ENCODE data around the gene ADCY5.
"Not testable (repeated sequence)": the region's sequence is repeated elsewhere in the genome, so short reads cannot be mapped to it uniquely, and the experiment has no call there.

ADCY5 gene

DNA sequence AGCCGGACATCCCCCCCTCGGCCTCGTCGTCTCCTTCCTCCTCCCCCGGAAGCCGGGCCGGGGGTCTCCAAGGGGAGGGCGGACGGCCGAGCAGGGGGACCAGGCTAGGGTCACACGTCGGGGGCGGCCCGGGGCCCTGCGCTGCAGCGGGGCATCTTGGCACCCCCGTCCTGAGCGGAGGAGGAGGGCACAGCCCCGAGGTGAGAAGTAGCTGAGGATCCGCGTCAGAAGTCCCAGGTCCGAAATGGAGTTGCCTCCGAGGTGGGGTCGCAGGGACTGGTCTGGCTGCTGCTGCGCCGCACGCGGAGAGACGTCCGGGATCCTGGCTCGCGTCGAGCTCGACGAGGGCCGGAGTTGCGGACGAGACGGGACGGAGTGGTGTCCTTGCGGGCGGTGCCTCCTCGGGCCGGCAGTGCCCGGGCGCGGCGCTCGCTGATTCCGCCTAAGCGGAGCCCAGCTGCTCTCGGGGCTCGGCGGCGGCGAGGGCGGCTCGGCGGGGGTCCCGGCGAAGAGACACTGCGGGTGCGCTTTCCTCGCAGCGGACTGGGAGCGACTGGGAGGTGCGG is at the start of gene ADCY5:
Gene ADCY5 (minus strand): TSS at position 555 of the 566 bp plus-strand sequence. CDS start 545 bp downstream, at position 10.
- ChIA-PET CTCF (interaction anchor here (0.7 to 2.8 kb wide), 9 partner anchors 9 to 113 kb away, joined by 3 to 11 read pairs (median 5); no protein-coding TSS in a partner anchor), POLR2A (no interaction called here)
- peak within 1 kb of the TSS; percentile 58 for H3K4me3 ChIP-seq (ENCODE audit: low read depth, low read length)
- DNase-seq (ENCODE audit: low read depth, low spot score), result no peak
- TF ChIP-seq, protein P1, sequence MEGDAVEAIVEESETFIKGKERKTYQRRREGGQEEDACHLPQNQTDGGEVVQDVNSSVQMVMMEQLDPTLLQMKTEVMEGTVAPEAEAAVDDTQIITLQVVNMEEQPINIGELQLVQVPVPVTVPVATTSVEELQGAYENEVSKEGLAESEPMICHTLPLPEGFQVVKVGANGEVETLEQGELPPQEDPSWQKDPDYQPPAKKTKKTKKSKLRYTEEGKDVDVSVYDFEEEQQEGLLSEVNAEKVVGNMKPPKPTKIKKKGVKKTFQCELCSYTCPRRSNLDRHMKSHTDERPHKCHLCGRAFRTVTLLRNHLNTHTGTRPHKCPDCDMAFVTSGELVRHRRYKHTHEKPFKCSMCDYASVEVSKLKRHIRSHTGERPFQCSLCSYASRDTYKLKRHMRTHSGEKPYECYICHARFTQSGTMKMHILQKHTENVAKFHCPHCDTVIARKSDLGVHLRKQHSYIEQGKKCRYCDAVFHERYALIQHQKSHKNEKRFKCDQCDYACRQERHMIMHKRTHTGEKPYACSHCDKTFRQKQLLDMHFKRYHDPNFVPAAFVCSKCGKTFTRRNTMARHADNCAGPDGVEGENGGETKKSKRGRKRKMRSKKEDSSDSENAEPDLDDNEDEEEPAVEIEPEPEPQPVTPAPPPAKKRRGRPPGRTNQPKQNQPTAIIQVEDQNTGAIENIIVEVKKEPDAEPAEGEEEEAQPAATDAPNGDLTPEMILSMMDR (IDR thresholded peaks at IDR 0.05; ENCODE audit: insufficient read depth, low read length, missing control alignments), result no peak

DNA sequence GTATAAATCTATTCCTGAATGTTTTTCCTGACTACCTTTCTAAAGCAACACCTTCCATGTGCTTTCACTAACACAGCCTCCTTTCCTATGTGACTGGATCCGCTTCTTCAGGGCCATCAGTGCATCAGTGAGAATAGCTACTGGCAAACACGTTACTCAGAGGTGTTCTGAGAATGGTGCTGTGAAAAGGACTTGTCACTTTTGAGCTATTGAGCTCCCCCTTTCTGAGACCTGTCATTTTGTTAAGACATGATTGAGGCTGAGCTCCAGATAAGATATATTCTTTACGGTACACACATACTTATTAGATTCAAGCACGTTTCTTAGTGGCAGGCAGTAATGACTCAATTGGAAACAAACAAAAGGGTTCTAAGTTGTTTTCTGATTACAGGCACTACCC is 45.0 kb upstream of the ADCY5 start:
- DNase-seq (ENCODE audit: low read depth, low spot score), result no peak
- CTCF ChIA-PET, result interaction anchor here (0.6 to 2.9 kb wide), 4 partner anchors 12 to 164 kb away, joined by 3 to 15 read pairs (median 5); no protein-coding TSS in a partner anchor
- POLR2A ChIA-PET, result no interaction called here
- no peak overlapping the region for H3K4me3 ChIP-seq (ENCODE audit: low read depth, low read length)
- TF ChIP-seq, protein P1 (IDR thresholded peaks at IDR 0.05; ENCODE audit: insufficient read depth, low read length, missing control alignments), result no peak

DNA sequence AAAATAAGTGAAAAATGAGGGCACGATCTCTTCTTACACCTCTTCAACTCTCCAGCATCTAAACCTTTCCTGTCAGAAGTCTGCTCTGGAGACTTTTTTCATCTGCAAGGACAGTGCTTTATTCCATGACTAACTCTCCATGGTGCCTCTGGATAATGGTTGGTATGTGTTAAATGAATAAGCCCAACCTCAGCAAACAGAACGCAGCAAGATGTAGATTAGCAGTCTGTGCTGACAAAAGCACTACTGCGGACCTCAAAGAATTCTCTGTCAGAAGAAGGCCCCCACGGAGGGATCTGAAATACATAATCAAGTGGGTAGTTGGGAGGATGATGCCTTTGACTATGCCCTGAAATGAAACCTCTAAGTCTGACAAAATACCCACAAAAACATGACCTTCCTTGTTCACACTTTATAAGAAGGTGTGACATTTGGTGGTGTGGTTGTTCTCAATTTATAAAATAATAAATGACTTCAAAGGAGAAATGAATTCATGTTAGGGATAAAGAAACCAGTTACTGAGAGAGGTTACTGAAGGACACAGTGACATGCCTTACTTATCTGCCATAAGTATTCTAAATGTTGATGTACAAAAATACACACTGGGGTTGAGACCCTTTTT is 43.2 kb upstream of the ADCY5 start:
- H3K4me3 ChIP-seq (ENCODE audit: low read depth, low read length), result no peak overlapping the region
- DNase-seq (ENCODE audit: low read depth, low spot score), result no peak
- POLR2A ChIA-PET, result no interaction called here
- CTCF ChIA-PET, result interaction anchor here (1.1 to 2.9 kb wide), 4 partner anchors 8 to 206 kb away, joined by 3 to 15 read pairs (median 4); no protein-coding TSS in a partner anchor
- TF ChIP-seq, protein P1 (IDR thresholded peaks at IDR 0.05; ENCODE audit: insufficient read depth, low read length, missing control alignments), result no peak

DNA sequence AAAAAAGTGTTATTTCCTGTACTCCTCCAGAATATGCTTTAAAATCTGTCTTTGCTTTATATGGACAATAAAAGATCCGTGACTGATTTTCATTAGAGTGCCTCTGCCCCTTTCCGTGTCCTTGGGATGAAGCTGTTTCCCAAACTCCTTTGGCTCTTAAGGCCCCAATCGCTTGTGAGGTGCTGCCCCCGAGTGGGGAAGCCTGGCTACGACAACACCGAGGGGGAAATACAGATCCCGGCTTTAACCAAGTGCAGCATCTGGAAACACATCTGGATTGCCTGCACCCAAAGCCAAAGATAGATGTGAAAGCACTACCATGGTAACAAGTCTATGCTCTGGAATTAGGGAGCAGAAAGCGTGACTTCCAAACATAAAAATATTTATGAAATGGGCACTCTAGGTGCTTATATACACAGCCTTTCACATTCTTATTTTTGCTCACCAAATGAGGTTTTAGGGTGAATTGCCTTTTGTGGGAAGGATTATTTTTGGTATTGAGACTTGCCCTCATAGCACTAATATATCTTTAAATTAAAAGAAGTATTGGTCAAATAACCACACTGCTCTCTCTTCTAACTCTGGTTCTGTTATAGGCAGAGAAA is 40.6 kb upstream of the ADCY5 start:
- DNase-seq (ENCODE audit: low read depth, low spot score), result no peak
- POLR2A ChIA-PET, result no interaction called here
- CTCF ChIA-PET, result interaction anchor here (0.7 to 3.2 kb wide), 37 partner anchors 9 to 873 kb away, joined by 3 to 80 read pairs (median 3); no protein-coding TSS in a partner anchor
- no peak overlapping the region for H3K4me3 ChIP-seq (ENCODE audit: low read depth, low read length)
- TF ChIP-seq, protein P1 (IDR thresholded peaks at IDR 0.05; ENCODE audit: insufficient read depth, low read length, missing control alignments), result peak; percentile 92

DNA sequence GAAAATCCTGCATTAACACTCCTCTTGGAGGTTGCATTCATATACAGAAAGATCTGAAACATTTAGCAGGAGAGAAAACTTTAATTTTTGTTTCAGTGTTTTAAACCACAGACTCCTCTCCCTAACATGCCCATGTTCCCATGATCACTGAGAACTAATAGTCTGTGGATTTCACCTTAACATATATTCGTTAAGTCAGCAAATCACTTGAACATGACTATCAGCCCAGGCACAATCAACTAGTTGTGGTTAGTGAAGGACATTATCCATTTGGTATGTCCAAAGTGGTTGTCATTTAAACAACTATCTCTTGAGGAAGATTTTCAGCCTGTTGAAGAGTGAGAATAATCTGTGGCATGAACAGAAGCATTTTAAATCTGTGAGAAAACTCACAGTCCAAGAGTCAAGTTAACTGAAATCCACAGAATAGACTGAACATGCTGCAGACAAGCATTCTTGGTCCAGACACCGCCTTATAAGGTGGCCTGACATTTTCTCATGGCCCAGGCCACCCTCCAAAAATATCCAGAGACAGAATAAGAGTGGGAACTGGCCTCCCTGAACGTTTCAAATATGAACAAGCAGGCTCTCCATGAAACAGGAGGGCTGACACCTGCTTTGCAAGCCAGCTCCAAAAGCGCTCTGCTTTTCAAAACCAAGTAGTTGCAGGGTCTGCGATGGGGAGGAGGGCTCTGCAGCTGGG is 39.9 kb upstream of the ADCY5 start:
- ChIA-PET POLR2A (no interaction called here), CTCF (interaction anchor here (0.7 to 3.2 kb wide), 29 partner anchors 8 to 202 kb away, joined by 3 to 80 read pairs (median 4); no protein-coding TSS in a partner anchor)
- TF ChIP-seq, protein P1 (IDR thresholded peaks at IDR 0.05; ENCODE audit: insufficient read depth, low read length, missing control alignments), result no peak
- no peak overlapping the region for H3K4me3 ChIP-seq (ENCODE audit: low read depth, low read length)
- DNase-seq (ENCODE audit: low read depth, low spot score), result no peak

DNA sequence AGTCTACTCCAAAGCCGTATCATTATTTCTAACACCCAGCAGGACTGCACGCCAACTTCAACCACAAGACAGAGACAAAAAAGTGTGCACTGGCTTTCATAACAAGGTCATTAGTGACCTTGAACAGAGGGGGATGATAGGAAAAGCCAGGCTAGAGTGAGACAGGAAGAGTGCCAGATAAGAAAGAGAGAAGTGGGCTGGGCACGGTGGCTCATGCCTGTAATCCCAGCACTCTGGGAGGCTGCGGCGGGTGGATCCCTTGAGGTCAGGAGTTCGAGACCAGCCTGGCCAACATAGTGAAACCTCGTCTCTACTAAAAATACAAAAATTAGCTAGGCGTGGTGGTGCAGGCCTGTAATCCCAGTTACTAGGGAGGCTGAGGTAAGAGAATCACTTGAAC is 38.2 kb upstream of the ADCY5 start:
- POLR2A ChIA-PET; DNase-seq (ENCODE audit: low read depth, low spot score); H3K4me3 ChIP-seq (ENCODE audit: low read depth, low read length): not testable (repeated sequence)
- CTCF ChIA-PET, result interaction anchor here (1.4 kb wide), 2 partner anchors 155 to 158 kb away, joined by 3 to 6 read pairs; no protein-coding TSS in a partner anchor

Data from AG04449 (cell line).